ENCODE results near the gene HOXC4.

HOXC4 gene

DNA sequence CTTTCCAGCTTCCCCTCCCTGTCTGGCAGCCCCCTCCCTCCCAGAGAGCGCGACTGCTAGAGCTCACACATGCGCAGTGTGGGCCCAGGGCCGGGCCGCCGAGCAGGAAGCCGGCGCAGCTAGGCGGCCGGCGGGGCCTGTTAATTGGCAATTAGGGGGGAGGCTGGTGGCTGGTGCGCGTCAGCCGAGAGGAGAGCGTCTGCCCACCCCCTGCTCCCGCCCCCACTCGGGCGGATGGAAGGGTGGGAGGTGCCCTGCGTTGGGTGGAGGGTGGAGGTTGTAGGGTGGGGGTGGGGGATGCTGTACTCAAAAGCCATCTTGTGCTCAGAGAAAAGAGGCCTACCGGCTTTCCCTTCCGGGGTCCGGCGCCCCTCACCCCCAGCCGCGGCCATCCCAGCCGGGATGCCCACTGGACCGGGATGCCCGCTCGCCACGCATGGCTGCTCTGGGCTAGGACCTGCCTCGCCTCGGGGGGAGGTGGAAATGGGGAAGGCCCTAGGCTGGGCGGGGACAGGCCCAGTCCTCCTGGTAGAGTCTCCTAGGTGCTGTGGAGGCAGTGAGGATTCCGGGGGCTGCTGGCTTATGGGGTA is 35.7 kb upstream of the HOXC4 start:
- DNase-seq (ENCODE audit: insufficient read length, low spot score) = peak; percentile 92
- TF ChIP-seq CTCF (IDR thresholded peaks at IDR 0.05; ENCODE audit: insufficient read depth, missing control alignments) = no peak
- FAIRE-seq = no peak

DNA sequence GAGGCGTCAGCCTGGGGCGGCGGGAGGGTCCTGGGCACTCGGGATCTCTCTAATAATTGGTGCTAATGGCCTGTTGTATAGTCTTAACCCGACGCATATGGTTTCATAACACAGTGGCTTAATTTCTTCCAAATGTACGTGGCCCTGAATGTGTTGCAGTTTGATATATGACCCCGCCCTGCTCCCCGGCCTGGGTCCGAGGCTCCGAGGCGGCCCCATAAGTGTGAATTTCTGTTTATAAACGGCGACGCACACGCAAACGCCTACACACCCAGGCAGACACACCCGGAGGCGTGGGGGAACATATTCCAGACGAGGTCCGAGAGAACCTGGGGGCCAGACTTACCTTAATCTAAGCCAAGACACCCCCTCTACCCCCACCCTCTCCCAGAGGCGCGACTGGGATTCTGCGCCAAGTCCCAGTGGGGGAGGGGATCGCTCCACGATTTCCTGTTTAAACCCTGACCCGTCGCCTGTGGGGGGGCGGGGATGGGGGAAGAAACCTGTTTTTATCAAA is 35.1 kb upstream of the HOXC4 start:
- no peak for TF ChIP-seq CTCF (IDR thresholded peaks at IDR 0.05; ENCODE audit: insufficient read depth, missing control alignments)
- no peak for DNase-seq (ENCODE audit: insufficient read length, low spot score)
- FAIRE-seq = no peak

- no peak for TF ChIP-seq CTCF (IDR thresholded peaks at IDR 0.05; ENCODE audit: insufficient read depth, missing control alignments)
- no peak for DNase-seq (ENCODE audit: insufficient read length, low spot score)
- FAIRE-seq = no peak
Measured at GRCh38 chr12:54019091-54019811, 34.4 kb upstream of the HOXC4 start.

DNA sequence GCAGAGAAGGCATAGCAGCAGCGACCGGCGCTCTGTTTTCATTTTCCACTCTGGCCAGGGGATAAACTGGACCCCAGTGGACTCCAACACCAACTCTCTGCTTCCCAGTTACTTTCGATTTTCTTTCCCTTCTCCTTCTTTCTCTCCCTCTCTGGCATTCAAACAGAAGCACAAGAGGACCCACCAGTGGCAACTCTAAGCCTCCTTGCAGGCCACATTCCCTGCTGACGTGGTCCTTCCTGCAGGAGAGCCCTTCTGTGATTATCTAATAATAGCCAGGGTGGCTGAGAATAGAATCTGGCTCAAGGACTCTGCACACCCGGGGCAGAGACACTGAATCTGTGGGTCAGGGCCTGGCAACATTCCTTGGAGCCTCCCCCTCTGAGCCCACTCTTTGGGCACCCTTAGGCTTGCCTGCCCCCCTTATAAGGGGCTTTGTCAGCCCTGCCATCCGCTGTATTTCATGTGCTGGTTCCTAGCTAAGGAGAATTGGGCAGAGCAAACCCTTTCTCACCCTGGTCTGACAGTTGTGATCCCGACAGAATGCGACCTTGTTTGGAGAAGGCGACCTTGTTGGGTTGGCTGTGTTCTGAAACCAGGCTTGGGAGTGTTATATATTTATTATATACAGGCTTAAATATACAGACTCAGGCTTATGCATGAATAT is 33.6 kb upstream of the HOXC4 start:
- TF ChIP-seq CTCF (IDR thresholded peaks at IDR 0.05; ENCODE audit: insufficient read depth, missing control alignments) = no peak
- no peak for FAIRE-seq
- DNase-seq (ENCODE audit: insufficient read length, low spot score) = no peak

GRCh38 chr12:54020591-54021405 is 32.8 kb upstream of the HOXC4 start:
- FAIRE-seq = no peak
- no peak for DNase-seq (ENCODE audit: insufficient read length, low spot score)
- no peak for TF ChIP-seq CTCF (IDR thresholded peaks at IDR 0.05; ENCODE audit: insufficient read depth, missing control alignments)

DNA sequence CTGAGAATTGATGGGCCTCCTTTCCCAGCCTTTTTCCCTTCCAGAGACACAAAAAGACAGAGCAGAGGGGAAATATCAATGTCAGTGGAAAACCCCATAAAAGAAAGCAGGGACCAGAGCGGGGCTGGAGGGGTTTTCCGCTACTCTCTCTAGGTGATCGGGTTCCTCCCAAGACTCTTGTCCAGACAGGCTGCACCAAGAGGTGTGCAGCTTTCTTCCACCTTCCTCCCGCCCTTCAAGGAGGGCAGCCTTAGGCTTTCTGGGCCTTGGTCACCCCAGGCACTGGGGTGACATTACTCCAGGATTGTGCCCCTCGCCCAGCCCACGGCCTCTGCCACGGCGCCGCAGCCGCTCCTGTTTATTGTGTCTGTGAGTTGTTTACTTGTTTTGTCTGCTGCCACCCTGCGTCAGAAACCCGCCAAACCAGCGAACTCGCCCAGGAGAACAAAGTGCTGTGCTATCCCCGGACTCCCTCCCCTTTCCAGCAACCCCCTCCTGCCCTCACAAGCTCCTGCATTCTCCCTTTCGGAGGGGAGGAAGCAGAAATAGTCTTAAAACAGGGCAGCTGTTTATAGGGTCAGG is 32.1 kb upstream of the HOXC4 start:
- DNase-seq (ENCODE audit: insufficient read length, low spot score) = no peak
- no peak for FAIRE-seq
- TF ChIP-seq CTCF (IDR thresholded peaks at IDR 0.05; ENCODE audit: insufficient read depth, missing control alignments) = no peak
